Islet of Langerhans (tissue), 1 donor: ENCODE data around the gene NACC2.
"Not testable (repeated sequence)": the region's sequence is repeated elsewhere in the genome, so short reads cannot be mapped to it uniquely, and the experiment has no call there.

Experiments used
- FAIRE-seq: peaks from one replicate; lab custom pipeline; 2011; peaks lifted over from hg19 to GRCh38; lab: Jason Lieb, UNC

NACC2 gene

DNA sequence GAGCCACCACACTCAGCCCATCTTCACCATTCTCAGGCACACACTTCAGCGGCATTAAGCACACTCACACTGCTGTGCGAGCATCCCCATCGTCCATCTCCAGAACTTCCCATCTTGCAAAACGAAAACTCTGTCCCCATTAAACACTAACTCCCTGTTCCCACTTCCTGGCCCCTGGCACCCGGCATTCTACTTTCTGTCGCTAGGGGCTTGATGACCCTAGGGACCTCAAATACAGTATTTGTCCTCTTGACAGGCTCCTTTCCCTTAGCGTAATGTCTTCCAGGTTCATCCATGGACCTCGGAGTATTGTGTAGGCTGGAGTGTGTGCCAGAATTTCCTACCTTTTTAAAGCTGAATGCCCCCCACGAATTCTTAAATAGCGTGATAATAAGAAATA lies 119.3 kb downstream of the NACC2 start:
- no peak for FAIRE-seq

DNA sequence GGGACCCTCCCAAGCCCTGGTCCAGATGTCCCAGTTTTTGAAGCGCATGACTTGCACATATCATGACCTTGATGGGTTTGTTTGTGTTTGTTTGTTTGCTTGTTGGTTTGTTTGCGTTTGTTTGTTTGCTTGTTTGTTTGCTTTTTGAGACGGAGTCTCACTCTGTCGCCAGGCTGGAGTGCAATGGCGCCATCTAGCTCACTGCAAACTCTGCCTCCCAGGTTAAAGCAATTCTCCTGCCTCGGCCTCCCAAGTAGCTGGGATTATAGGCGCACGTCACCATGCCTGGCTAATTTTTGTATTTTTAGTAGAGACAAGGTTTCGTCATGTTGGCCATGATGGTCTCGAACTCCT lies 120.9 kb downstream of the NACC2 start:
- FAIRE-seq: no peak

DNA sequence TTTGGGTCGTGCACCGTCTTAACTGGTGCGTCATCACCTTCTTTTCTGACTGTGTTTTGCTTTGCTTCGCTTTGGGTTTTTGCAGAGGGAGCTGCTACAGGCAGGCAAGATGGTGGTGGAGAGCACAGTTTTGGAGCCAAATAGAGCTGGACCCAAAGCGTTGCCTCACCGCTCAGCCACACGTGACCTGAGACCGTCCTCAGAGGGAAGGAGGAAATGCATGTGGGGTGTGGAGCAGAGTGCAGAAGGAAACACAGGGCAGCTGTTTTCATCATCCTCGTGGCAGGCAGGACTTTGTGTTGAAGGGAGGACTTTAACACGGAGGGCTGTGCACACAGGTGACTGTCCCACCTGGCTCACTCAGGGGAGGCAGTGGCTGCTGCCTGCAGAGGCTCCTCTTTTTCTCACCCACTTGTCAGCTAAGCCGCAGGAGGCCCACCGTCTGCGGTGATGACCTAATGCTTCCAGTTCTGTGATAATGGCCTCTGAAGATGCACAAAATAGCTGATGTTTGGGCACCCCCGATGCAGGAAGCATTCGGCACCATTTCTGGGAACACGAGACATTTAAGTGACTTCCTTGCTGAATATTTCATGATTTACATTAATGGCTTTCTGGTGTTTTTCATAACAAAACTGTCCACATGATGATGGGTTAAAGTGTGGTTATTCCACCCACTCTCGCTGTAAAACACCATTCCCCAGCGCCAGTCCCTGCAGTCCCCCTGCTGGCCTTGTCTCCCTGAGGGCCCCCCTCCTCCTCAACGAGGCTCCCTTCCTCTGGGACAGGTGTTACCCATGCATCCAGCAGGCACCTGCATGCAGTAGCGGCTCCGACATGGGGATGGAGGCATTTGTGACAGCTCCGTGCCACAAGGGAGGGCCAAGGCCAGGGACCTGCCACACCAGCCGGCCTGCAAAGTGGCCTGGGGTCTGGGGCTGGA lies 121.5 kb downstream of the NACC2 start:
- no peak for FAIRE-seq

DNA sequence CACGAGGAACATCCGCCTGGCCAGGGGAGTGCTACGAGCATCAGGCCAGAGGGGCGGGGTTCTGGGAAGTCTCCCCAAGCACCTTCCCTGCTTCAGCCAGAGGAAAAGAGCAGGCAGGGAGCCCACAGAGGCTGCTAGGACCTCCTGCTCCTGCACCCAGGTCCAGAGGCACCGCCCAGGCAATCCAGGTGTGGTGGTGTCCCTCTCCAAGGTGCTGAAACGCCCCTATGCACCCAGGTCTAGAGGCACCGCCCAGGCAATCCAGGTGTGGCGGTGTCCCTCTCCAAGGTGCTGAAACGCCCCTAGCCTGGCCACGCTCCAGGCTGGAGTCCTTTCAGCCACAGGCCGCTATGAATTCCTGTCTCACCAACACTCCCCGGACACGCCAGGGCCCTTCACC lies 123.2 kb downstream of the NACC2 start:
- FAIRE-seq: no peak

DNA sequence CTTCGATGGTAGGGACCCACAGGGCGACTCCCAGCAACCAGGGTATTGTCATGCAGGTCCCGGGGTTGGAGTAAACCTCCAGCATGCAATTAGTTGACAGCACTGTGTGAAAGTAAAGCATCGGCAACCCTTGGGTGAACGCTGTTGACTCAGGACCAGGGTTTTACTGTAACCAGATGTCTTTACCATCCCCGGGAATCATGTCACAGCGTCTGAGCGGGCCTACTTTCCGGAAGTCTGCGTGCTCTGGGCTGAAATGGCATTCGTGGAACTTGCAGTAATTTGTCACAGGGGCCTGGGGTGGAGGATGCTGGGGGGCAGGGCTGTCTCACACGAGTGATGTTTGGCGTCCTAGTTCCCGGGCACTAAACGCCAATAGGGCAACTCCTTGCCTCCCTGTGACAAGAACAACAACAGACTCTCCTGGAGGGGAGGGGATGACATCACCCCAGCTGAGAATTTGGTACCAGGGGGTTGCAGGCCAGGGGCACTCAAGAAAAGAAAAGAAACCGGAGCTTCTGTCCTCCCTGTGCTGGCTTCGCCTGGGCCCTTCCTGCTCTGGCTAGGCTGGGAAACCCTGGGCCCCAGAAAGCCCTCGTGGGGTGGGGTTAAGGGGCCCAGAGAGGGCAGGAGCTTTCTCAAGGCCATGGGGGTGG lies 123.8 kb downstream of the NACC2 start:
- FAIRE-seq: no peak

DNA sequence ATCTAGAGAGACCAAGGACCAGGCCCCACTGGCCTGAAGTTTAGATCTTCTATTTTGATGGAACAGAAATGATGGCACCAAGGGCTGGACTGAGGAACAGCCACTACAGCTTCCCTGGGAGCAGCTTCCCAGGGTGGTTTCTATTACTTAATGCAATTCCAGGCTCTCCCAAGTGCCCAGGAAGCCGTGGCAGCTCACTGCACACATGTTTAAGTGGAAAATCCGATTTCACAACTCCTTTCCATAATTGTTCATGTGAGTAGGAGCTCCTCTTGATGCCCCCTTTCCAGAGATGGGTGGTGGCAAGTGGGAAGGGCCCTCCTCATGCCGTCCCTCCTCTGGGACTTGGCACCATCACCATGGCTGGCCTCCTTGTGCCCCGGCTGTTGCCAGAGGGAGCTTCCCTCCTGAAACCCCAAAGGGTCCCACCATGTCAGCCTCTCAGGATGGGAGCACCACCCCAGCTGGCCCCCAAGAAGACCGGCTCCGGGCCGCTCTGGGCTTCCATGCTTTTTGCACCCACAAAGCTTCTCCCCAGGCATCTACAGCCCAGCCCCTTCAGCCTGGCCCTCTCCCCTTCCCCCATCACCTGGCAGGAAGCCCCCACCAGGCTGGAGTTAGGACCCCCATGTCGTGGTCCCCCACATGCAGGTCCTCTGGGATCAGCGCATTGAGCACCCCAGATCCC lies 124.8 kb downstream of the NACC2 start:
- FAIRE-seq: no peak

DNA sequence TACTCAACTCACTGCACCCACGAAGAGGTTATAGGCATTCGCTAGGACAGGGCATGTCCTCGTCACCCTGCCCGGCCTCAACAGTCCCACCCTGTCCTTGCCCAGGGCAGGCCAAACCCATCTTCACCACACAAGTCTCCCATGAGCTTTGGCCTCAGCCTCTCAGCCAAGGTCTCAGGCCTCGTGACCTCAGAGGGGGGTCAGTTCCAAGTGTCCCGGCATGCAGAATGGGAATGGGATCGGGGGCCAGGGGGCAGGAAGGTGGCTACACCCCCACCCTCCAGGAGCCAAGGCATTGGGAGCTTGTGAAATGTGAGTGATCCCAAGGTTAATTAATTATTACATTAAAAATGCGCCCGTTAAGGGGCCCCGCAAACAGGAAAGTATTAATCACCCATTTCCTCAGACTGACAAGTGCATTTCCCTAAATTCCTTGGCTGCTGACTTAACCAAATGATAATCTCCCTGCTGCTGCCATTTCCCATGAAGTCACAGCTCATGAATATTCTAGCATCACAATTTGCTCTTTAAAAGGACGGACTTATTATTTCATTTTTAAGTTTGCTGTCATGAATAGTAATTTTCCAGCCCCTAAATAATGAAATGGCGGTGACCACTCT lies 125.9 kb downstream of the NACC2 start:
- no peak for FAIRE-seq

DNA sequence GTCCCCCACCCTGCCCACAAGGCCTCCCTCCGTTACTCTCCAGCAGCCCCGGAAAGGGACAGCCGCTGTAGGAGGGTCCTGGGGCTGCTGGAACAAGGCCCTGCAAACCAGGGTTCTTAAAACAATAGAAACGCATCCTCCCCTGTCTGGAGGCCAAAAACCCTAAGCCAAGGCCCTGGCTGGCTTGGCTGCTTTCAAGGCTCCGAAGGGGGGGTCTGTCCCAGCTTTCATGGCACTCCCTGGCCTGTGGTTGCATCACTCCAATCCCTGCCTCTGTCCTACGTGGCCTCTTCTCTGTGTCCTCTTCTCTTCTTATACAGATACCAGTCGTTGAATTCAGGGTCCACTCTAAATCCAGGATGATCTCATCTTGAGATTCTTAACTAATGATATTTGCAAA lies 126.5 kb downstream of the NACC2 start:
- no peak for FAIRE-seq

DNA sequence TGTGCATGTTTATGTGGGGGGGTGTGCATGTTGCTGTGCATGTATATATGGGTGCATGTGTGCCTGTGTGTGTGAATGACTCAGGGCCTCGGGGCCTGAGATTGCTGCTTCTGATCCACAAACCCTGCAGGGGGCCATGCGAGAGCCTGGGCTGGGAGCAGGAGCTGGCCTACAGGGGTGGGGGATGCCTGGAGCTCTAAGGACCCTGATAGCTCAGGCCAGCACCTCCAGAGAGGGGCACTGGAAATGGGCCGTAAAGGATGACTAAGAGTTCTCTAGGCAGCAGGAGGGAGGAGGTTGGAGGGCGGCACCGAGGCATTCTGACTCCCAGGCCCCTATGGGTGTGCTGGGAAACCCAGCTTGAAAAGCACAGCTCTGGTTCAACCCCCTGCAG lies 127.0 kb downstream of the NACC2 start:
- FAIRE-seq: no peak

DNA sequence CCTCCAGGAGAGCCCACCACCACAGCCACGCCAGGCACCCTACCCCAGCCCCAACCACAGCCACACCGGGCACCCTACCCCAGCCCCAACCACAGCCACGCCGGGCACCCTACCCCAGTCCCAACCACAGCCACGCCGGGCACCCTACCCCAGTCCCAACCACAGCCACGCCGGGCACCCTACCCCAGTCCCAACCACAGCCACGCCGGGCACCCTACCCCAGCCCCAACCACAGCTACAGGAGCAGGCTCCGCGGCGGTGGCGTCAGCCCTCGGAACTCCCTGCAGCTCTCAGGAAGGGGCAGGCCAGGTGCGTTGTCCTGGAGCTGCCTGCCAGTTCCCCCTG lies 128.2 kb downstream of the NACC2 start:
- not testable (repeated sequence) for FAIRE-seq

DNA sequence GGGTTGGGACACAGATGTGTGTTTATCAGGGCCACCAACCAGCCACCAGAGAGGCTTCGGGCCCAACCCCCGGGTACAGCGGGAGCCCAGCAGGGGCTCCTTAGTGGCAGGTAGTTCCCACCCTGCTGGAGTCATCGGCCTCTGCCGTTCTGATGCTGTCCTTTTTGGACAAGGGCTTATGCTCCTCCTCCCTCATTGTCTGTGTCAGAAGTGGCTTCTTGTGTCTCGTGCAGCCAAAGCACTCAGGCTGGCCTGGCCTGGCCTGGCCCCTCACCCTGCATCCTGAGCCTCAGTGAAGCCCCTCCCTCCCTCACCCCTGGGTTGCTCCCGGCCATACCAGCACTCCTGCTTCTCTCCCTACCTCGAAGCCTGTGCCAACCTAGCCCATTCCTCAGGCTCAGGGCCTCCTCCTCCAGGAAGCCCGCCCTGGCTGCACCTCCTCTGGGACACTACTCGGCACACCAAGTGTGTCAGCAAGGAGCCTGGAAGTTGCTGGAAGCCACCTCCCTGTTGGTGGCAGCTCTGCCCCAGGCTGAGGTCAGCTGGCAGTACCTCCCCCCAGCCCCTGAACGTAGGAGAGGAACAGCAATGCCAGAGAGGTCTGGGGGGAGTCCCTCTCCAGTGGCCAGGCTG lies 129.8 kb downstream of the NACC2 start:
- FAIRE-seq: no peak

DNA sequence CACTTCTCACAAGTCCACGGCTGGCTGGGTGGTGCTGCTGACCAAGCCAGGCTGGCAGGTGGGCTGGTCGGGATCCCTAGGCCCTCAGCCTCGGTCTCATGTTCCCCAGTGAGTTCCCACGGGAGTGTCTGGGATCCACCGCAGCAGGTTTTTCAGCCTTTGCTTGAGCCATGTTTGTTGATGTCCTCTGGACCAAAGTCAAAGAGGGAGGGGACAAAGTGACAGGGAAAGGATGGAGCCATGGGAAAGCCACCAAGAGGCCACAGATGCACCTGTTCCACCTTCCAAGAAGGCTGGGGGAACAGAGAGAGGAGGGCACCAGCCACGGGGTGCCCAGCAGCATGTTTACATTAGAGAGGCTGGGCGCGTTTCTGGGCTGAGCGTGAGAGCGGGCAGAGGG lies 131.2 kb downstream of the NACC2 start:
- FAIRE-seq: no peak

DNA sequence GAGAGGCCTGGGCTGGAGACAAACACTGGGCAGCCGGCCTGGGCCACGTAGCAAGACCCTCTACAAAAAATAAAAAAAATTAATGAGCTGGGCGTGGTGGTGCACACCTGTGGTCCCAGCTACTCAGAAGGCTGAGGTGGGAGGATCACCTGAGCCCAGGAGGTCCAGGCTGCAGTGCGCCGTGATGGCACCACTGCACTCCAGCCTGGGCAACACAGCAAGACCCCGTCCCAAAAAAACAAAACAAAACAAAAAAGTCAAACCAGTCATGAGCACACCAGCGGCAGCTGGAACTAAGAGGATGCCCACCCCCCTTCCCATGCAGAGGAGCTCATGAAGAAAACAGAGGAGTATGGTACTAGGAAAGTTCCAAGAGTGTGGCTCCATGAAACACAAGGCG lies 131.8 kb downstream of the NACC2 start:
- FAIRE-seq: no peak

DNA sequence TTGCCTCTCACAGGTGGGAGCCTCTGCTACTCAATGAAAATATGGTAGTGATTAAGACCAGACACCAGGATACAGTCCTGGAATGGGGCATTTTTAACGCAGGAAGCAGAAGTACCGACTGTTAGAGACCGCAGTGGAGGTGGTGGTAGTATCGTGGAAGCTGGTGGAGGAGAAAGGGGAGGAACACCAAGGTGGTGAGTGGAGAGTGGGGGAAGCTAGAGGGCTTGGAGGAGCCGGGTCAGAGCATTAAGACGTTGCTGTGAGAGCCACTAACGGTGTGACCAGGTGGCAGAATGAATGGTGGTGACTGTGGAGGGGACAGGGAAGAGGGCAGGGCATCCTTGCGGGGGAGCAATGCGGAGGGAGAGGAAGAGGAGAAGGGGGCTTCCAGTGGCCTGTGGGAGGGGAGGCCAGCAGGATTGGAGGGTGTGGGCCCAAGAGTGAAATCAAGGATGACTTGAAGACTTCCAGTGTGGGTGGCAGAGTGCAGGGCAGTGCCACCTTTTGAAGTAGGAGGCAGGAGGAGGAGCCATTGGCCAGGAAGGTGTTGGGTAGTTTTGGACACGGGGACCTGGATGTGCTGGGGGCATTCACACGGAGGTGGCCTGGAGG lies 132.3 kb downstream of the NACC2 start:
- no peak for FAIRE-seq

DNA sequence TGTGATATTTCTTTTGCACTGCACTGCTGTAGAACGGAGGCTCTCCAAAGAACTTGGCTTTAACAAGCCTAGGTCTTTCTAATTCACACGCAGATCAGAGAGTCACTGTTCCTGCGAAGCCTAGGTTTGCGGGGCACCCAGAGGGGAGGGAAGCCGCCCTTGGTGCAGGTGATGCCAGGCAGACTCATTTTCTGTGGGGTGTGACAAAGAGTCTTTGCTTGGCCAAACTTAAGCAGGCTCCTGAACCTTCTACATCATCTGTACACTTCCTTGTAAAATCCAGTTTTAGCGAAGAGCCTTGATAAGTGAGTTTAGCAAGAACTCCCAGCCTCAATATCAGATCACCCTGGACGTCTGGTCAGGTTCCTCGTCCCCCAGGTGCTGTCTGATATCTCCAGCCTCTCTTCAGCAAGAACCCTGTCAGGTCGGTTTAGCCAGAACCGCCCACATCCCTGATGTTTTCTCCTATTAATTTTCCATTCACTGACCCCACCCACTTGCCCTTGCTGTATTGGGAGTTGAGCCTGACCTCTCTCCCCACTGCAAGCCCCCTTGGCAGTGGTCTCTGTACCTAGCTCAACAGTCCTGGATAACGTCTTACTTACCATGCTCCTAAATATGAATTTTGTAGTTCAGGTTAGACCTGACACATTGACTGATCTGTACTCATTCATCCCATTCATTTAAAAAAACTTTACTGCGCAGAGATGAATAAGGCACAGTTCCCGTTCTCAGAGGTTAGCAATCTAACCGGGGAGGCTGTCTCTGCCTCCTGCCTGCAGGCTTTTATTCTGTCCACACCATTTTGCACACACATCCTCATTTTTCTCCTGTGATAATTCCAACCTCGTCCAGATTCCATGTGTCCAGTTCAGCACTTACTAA lies 133.0 kb downstream of the NACC2 start:
- no peak for FAIRE-seq

DNA sequence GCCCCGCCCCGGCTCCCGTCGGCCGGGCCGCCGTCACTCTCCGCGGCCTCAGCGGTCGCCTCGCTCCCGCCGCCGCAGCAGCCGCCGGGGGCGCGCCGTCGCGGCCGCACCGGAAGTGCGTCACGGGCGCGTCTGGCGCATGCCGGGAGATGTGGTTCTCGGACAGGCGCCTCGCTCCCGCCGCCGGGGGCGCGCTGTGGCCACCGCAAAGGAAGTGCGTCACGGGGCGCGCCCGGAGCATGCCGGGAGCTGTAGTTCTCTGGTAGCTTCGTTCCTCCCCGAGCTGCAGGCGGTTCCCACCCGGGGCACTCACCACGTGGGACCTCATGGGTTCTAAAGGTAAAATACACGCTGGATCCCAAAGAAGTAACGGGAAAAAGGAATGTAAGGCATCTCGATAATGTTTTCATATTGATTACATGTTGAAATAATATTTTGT lies 133.8 kb downstream of the NACC2 start, which contains the start of gene UBAC1:
UBAC1 (minus strand) TSS at position 97 of the 439 bp plus-strand sequence. CDS start 211 bp downstream, outside the sequence.
- no peak for FAIRE-seq

DNA sequence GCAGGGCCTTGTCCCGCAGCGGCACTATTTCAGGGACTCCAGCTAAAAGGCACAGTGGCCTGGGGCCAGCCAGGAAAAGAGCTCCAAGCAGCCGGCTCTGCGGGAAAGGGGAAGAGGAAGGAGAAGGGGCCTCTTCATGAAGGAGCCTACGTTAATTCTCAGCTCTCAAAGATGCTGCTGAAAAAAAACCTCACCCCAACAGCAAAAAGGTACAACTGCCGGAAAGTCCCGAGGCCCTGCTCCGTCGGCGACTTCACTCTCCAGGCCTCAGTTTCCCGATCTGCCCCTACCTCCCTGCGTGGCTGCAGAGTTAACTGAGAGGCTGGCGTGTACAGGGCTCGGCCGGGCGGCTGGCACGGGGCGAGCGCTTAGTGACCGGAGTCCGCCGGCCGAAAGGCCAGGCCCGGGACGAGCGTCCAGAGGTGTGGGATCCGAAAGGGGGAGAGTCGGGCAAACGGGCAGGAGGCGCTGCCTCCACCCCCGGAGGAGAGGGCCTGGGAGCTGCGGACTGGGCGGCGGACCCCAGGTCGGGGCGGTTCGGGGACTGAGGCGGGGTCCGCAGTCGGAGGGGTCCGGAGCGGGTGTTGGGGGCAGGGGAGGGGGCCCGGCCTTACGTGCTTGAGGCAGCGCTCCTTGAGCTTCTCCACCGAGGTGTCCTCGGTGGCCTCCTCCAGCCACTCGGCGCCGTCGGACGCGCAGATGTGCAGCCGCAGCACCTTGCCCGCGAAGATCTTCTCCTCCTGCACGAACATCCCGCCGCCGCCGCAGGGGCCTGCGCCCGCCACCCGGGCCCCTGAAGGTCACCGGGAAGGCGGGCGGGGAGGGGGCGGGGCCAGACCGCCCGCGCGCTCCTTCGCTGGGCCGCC lies 134.4 kb downstream of the NACC2 start:
- FAIRE-seq: no peak

DNA sequence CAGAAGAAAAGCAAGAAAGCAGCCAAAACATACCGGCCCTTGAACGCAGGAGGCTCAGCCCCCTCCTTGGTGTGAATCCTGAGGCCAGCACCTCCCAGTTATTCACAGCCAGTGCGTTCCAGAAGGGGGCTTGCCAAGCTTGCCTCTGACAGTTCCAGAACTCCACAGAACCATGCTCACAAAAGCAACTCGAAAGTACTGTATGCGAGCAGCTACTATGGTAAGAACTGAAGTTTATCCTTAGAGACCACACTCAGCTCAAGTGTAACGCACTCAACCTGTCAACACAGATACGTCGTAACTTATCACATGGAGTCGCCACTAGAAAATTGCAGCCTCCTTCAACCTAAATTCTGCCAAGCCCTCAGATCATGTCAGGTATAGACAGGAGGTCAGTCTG lies 135.3 kb downstream of the NACC2 start:
- no peak for FAIRE-seq

DNA sequence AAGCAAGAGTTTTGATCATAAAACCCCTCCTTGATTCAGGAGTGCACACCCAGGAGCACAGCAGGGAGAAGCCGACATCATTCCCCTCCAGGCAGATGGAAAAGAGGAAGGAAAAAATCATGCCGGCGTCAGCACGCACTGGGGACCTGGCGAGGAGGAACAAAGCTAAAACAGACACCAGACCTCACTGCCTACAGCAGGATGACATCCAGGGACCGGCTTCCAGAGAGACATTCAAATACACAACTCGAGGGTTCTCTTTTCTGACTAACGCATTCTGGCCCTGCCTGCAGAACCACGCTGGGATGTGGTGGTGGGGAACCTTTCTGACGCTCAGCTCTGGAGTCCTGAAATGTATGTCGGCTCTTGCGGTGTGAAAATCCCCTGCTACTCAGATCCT lies 136.6 kb downstream of the NACC2 start:
- no peak for FAIRE-seq

DNA sequence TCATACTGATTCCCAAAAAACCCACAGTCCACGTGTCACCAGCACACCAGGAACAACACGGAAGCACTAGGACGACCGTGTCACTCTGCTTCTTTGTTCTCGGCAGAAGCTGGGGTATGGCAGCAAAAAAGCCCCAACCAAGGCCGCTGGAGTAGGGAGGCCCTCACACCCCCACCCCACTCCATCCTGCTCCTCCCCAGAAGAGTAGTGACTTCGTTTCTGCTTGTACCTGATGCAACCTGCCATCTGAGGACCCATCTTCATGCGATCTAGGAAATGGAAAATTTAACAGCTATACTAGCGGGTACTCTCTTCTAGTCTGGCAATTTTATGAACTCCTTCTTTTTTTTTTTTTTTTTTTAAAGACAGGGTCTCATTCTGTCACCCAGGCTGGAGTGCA lies 137.7 kb downstream of the NACC2 start:
- no peak for FAIRE-seq
